DOHH2 (cell line): ENCODE results near the gene COPS3.

Source experiments
- H3F3A ChIP-seq: fragments of 200-600 bp; sonication (generic), shearing (Covaris generic); 2 replicates; pipeline ENCODE4 v1.6.0; 2016; ENCODE audit warnings: antibody characterized with exemption, mild to moderate bottlenecking; ENCODE audit not compliant: control insufficient read depth, insufficient read depth
- H3K27ac ChIP-seq: fragments of 200-600 bp; sonication (generic); 2 replicates; pipeline ENCODE4 v1.5.1; 2014; ENCODE audit warnings: low read depth, mild to moderate bottlenecking, low read length, moderate library complexity
- H3K27me3 ChIP-seq: fragments of 200-600 bp; sonication (generic); 2 replicates; pipeline ENCODE4 v1.6.1; 2014; ENCODE audit warnings: mild to moderate bottlenecking, low read length, mixed read lengths; ENCODE audit not compliant: control insufficient read depth
- H3K36me3 ChIP-seq: fragments of 200-600 bp; sonication (generic); 2 replicates; pipeline ENCODE4 v1.6.1; 2014; ENCODE audit warnings: mild to moderate bottlenecking, low read length, moderate library complexity, mixed read lengths; ENCODE audit not compliant: control insufficient read depth
- H3K4me1 ChIP-seq: fragments of 200-600 bp; sonication (generic); 2 replicates; pipeline ENCODE4 v1.6.1; 2014; ENCODE audit warnings: mild to moderate bottlenecking, low read length, mixed read lengths; ENCODE audit not compliant: control insufficient read depth
- H3K4me2 ChIP-seq: fragments of 200-600 bp; sonication (generic); 2 replicates; pipeline ENCODE4 v1.6.0; 2014; ENCODE audit warnings: mild to moderate bottlenecking, low read length, moderate library complexity
- H3K4me3 ChIP-seq: fragments of 200-600 bp; sonication (generic); 2 replicates; pipeline ENCODE4 v1.5.1; 2014; ENCODE audit warnings: mild to moderate bottlenecking, low read length, mixed read lengths
- H3K79me2 ChIP-seq: fragments of 200-600 bp; sonication (generic); 2 replicates; pipeline ENCODE4 v1.6.1; 2014; ENCODE audit warnings: mild to moderate bottlenecking, low read length, mixed read lengths; ENCODE audit not compliant: control insufficient read depth
- H3K9me2 ChIP-seq: fragments of 200-600 bp; sonication (generic); replicated peaks from 2 replicates; pipeline ENCODE4 v1.6.1; 2014; ENCODE audit warnings: mild to moderate bottlenecking, low read length, mixed read lengths; ENCODE audit not compliant: control insufficient read depth
- H3K9me3 ChIP-seq: fragments of 200-600 bp; sonication (generic); 2 replicates; pipeline ENCODE4 v1.6.1; 2014; ENCODE audit warnings: antibody characterized with exemption, low read length, mixed read lengths; ENCODE audit not compliant: control insufficient read depth, insufficient read depth
- H4K20me1 ChIP-seq: fragments of 200-600 bp; sonication (generic); 2 replicates; pipeline ENCODE4 v1.6.0; 2014; ENCODE audit warnings: low read depth, mild to moderate bottlenecking, antibody characterized with exemption, low read length, moderate library complexity; ENCODE audit not compliant: control insufficient read depth, insufficient read depth
- EZH2phosphoT487 ChIP-seq: fragments of 200-600 bp; sonication (generic); IDR thresholded peaks from 2 replicates; pipeline ENCODE4 v1.6.1; 2017; ENCODE audit warnings: borderline replicate concordance, mild to moderate bottlenecking, antibody characterized with exemption, low read length, moderate library complexity, mixed read lengths
- TF ChIP-seq, protein P1 (sequence below): fragments of 200-600 bp; sonication (generic); IDR thresholded peaks from one replicate; pipeline ENCODE4 v1.5.1; 2014; ENCODE audit warnings: antibody characterized with exemption, mild to moderate bottlenecking, low read depth, low read length; ENCODE audit not compliant: poor library complexity, severe bottlenecking

The COPS3 gene

GRCh38 chr17:17237026-17237799 lies 43.8 kb downstream of the COPS3 start, which contains the start of gene FLCN:
FLCN (minus strand) TSS chr17:17237168; CDS start chr17:17228137, 9,031 bp downstream.
- peak within 1 kb of the TSS; percentile 94 for H3K4me2 ChIP-seq
- peak within 1 kb of the TSS; percentile 73 for H3K27ac ChIP-seq
- H3F3A ChIP-seq, result peaks cover 13% of the 10 kb centered on the region
- H3K9me2 ChIP-seq, result no peaks in the 10 kb centered on the region
- H3K4me3 ChIP-seq, result peak within 1 kb of the TSS; percentile 97
- H3K4me1 ChIP-seq, result peaks cover 21% of the 10 kb centered on the region
- H3K36me3 ChIP-seq, result no peaks in the 10 kb centered on the region
- TF ChIP-seq, protein P1, sequence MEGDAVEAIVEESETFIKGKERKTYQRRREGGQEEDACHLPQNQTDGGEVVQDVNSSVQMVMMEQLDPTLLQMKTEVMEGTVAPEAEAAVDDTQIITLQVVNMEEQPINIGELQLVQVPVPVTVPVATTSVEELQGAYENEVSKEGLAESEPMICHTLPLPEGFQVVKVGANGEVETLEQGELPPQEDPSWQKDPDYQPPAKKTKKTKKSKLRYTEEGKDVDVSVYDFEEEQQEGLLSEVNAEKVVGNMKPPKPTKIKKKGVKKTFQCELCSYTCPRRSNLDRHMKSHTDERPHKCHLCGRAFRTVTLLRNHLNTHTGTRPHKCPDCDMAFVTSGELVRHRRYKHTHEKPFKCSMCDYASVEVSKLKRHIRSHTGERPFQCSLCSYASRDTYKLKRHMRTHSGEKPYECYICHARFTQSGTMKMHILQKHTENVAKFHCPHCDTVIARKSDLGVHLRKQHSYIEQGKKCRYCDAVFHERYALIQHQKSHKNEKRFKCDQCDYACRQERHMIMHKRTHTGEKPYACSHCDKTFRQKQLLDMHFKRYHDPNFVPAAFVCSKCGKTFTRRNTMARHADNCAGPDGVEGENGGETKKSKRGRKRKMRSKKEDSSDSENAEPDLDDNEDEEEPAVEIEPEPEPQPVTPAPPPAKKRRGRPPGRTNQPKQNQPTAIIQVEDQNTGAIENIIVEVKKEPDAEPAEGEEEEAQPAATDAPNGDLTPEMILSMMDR, result no peak
- no peak for TF ChIP-seq EZH2phosphoT487
- H3K27me3 ChIP-seq, result no peaks in the 10 kb centered on the region
- H4K20me1 ChIP-seq, result no peaks in the 10 kb centered on the region; the same call in 1 of the 2 replicates
- H3K79me2 ChIP-seq, result peaks cover 18% of the 10 kb centered on the region
- H3K9me3 ChIP-seq, result no peaks in the 10 kb centered on the region

DNA sequence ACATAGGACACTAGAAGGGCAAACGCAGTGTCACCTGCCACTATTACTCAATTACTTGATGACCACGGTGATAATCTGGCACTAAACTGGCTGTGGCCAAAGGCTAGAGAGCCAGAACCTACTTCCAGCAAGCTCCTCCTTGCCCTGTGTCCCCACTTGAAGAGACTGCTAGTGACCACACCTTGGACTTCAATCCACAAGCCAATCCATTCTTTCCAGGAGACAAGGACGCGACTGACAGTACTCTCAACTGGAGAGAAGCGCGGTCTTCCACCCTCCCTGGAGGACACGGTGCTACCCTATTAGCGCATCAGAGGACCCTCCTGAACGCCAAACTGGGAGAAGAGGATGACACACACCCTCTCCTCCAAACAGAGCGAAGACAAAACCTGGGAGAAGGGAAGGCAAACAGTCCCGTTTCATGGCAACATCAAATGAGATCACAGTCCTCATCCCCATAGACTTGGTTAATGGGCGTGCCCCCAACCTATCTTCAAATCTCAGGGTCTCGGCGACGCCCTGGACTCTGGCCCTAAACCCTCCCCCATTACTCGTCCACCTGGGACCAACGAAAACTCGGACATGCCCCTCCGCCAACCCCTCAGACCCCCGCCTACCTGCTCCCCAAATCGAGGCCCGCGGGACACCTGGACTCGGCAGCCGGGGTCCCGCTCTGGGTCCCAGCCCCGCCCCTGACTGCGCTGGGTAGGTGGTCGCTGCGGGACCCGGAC lies 44.6 kb downstream of the COPS3 start:
- TF ChIP-seq EZH2phosphoT487, result no peak
- TF ChIP-seq, protein P1, result no peak

DNA sequence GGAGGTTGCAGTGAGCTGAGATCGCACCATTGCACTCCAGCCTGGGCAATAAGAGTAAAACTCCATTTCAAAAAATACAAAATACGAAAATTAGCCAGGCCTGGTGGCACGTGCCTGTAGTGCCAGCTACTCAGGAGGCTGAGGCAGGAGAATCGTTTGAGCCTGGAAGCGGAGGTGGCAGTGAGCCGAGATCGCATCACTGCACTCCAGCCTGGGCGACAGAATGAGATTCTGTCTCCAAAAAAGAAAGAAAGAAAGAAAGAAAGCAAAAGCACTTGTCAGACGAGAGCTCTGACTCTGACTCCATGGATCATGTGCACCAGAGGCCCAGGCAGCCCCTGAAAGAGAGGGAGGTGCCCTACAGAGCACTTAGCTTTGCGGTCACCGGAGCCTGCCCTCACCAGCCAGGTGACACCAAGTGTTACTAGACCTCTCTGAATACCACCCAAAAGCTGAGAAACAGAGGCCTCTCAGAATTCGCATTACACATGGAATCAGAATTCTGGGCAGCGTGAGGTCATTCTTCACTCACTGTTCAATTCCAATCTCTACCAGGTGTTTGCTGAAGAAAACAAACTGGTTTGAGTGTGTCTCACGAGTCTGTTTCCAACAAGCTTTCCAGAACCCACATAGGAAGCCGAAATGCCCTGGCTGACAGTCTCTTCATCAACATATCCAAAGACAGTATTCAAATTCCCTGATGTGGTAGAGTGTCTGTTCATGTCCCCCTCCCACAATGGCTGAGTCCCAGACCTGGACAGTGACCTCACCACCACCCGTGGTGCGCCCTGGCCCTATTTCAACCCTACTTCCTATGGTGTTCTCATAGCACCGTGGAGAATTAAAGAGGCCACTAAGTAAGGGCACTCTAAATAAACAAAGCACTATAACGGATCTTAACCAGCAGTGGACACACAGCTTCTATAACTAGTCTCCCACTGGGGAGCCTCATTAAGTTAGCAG lies 45.6 kb downstream of the COPS3 start:
- Histone ChIP-seq H3K4me1 (peaks cover 21% of the 10 kb centered on the region), H3K27me3 (no peaks in the 10 kb centered on the region), H3K4me3 (peak overlapping the region; percentile 97), H4K20me1 (no peaks in the 10 kb centered on the region; the same call in 1 of the 2 replicates), H3K79me2 (peaks cover 18% of the 10 kb centered on the region), H3K4me2 (peak overlapping the region; percentile 94), H3K27ac (no peak overlapping the region), H3K36me3 (peaks cover 2% of the 10 kb centered on the region; the same call in 1 of the 2 replicates), H3K9me3 (no peaks in the 10 kb centered on the region), H3K9me2 (no peaks in the 10 kb centered on the region), H3F3A (peaks cover 13% of the 10 kb centered on the region)
- TF ChIP-seq, protein P1, result no peak
- TF ChIP-seq EZH2phosphoT487, result no peak

More for the DNA sequence above, 44.6 kb downstream of the COPS3 start:
- no peaks in the 10 kb centered on the region for H3K9me3 ChIP-seq
- no peak overlapping the region; the same call in 1 of the 2 replicates for H3K27ac ChIP-seq
- peaks cover 18% of the 10 kb centered on the region for H3K79me2 ChIP-seq
- H3K4me3 ChIP-seq, result peak overlapping the region; percentile 97
- no peaks in the 10 kb centered on the region for H3K27me3 ChIP-seq
- H4K20me1 ChIP-seq, result no peaks in the 10 kb centered on the region; the same call in 1 of the 2 replicates
- H3K4me1 ChIP-seq, result peaks cover 21% of the 10 kb centered on the region
- H3K9me2 ChIP-seq, result no peaks in the 10 kb centered on the region
- peak overlapping the region; percentile 94 for H3K4me2 ChIP-seq
- H3K36me3 ChIP-seq, result peaks cover 2% of the 10 kb centered on the region; the same call in 1 of the 2 replicates
- H3F3A ChIP-seq, result peaks cover 13% of the 10 kb centered on the region
